ENCODE measurements around the gene SMYD3. TPM values are rescaled to one million over a fixed set of nuclear protein-coding genes. Genes with fewer than 3 reads are reported as not detected.

Gene SMYD3
- total and polyA plus RNA-seq, 2 donors (not counting 1 experiment from before 2014, with no cell fraction given) = 9.7 to 37.2 TPM

DNA sequence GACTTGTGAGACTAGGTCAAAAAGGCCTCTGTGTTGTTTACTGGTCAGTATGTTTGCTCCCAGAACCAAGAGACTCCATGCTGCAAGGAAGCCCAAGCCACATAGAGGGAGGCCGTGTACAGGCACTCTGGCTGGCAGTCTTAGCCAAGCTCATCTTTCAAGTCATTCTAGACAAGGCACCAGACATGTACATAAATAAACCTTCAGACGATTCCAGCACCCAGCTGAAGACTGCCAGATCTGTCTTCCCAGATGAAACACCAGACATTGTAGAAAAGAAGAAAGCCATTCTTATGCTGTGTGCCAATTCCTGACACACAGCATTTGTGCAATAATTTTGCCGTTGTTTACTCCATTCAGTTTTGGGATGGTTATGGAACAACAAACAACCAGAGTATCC lies 756.8 kb downstream of the SMYD3 start:
- H3K27ac Mint-ChIP-seq = no peak overlapping the region

DNA sequence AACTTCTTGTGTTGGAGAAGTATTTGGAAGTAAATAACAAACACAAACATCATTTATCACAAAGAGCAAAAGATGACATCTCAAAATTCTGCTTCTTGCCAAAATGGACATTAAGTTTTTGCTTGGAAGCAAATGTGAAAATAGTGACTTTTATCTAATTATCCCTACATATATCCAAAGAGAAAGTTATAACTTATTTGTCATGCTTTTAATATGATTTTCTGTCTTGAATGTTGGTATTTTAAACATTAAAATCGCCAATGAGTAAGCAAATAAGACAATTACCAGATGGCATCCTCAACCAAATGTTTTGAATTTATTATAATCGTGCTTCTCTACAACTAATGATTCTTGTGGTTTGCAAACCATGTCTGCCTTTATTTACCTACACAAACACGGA lies 758.0 kb downstream of the SMYD3 start:
- peaks cover 7% of the 10 kb centered on the region for H3K4me1 Mint-ChIP-seq
- ATAC-seq (ENCODE audit: low read depth) (no peak), DNase-seq (no peak)
- Histone ChIP-seq H4K20me1 (ENCODE audit: control insufficient read depth, insufficient read depth, low read length, poor library complexity, severe bottlenecking) (no peaks in the 10 kb centered on the region), H3K79me2 (ENCODE audit: control insufficient read depth, insufficient read depth, low read length) (no peaks in the 10 kb centered on the region), H3K4me1 (ENCODE audit: control insufficient read depth in 2 of 2, insufficient read depth in 2 of 2, low read length in 2 of 2) (no peaks in the 10 kb centered on the region), H3K9me3 (ENCODE audit: control extremely low read depth in 1 of 3, control insufficient read depth in 2 of 3, insufficient read depth in 1 of 3, low read length in 2 of 3) (peaks cover 0 to 4% (median 0%) of the 10 kb centered on the region in 3 donors), H3K27me3 (replicated peaks in 1 of 4; ENCODE audit: control extremely low read depth in 1 of 4, control insufficient read depth in 3 of 4, insufficient read depth in 4 of 4, low read length in 3 of 4) (no peaks in the 10 kb centered on the region), H3K4me3 (ENCODE audit: control extremely low read depth in 1 of 5, extremely low read depth in 1 of 5, insufficient read depth in 1 of 5, low read depth in 2 of 5, low read length in 4 of 5) (no peak overlapping the region), H2AFZ (ENCODE audit: insufficient read depth, low read depth, low read length, poor library complexity, severe bottlenecking) (no peak overlapping the region), H3K36me3 (replicated peaks in 1 of 2; ENCODE audit: control extremely low read depth in 1 of 2, control insufficient read depth in 1 of 2, extremely low read depth in 1 of 2, insufficient read depth in 2 of 2, low read length in 1 of 2) (no peaks in the 10 kb centered on the region), H3K4me2 (replicated peaks; ENCODE audit: low read depth, low read length, poor library complexity, severe bottlenecking) (no peak overlapping the region), H3K9ac (ENCODE audit: low read length) (no peak overlapping the region), H3K27ac (ENCODE audit: low read length in 2 of 2) (no peak overlapping the region)
- H3K9me3 Mint-ChIP-seq (ENCODE audit: insufficient read depth) = peaks cover 2% of the 10 kb centered on the region
- H3K27ac Mint-ChIP-seq = no peak overlapping the region
- H3K4me3 Mint-ChIP-seq = no peak overlapping the region
- H3K27me3 Mint-ChIP-seq = no peaks in the 10 kb centered on the region
- CTCF ChIA-PET = no interaction called here
- intact Hi-C loops (cut with micrococcal nuclease) = no loop called here
- POLR2A ChIA-PET = no interaction called here
- WGBS (ENCODE audit: insufficient coverage) = 100% methylated on average over 1 of the region's 3 CpGs
- no peak for TF ChIP-seq EZH2 (IDR thresholded peaks at IDR 0.05; ENCODE audit: borderline replicate concordance, insufficient read depth, low read depth, low read length, poor library complexity, severe bottlenecking)
- no peak for TF ChIP-seq CTCF (IDR thresholded peaks at IDR 0.05)

More for the DNA sequence above, 756.8 kb downstream of the SMYD3 start:
- Mint-ChIP-seq H3K27me3 (no peaks in the 10 kb centered on the region), H3K4me1 (peaks cover 15% of the 10 kb centered on the region), H3K9me3 (ENCODE audit: insufficient read depth) (peaks cover 2% of the 10 kb centered on the region), H3K4me3 (no peak overlapping the region)
- no peak for TF ChIP-seq EZH2 (IDR thresholded peaks at IDR 0.05; ENCODE audit: borderline replicate concordance, insufficient read depth, low read depth, low read length, poor library complexity, severe bottlenecking)
- TF ChIP-seq CTCF (IDR thresholded peaks at IDR 0.05) = no peak
- Histone ChIP-seq H3K27me3 (replicated peaks in 1 of 4; ENCODE audit: control extremely low read depth in 1 of 4, control insufficient read depth in 3 of 4, insufficient read depth in 4 of 4, low read length in 3 of 4) (no peaks in the 10 kb centered on the region), H3K36me3 (replicated peaks in 1 of 2; ENCODE audit: control extremely low read depth in 1 of 2, control insufficient read depth in 1 of 2, extremely low read depth in 1 of 2, insufficient read depth in 2 of 2, low read length in 1 of 2) (no peaks in the 10 kb centered on the region), H3K4me2 (replicated peaks; ENCODE audit: low read depth, low read length, poor library complexity, severe bottlenecking) (no peak overlapping the region), H3K27ac (ENCODE audit: low read length in 2 of 2) (no peak overlapping the region), H3K4me3 (ENCODE audit: control extremely low read depth in 1 of 5, extremely low read depth in 1 of 5, insufficient read depth in 1 of 5, low read depth in 2 of 5, low read length in 4 of 5) (no peak overlapping the region), H3K4me1 (ENCODE audit: control insufficient read depth in 2 of 2, insufficient read depth in 2 of 2, low read length in 2 of 2) (peaks cover 0 to 6% of the 10 kb centered on the region in 2 donors), H4K20me1 (ENCODE audit: control insufficient read depth, insufficient read depth, low read length, poor library complexity, severe bottlenecking) (no peaks in the 10 kb centered on the region), H3K79me2 (ENCODE audit: control insufficient read depth, insufficient read depth, low read length) (no peaks in the 10 kb centered on the region), H3K9me3 (ENCODE audit: control extremely low read depth in 1 of 3, control insufficient read depth in 2 of 3, insufficient read depth in 1 of 3, low read length in 2 of 3) (peaks cover 0 to 4% (median 3%) of the 10 kb centered on the region in 3 donors), H3K9ac (ENCODE audit: low read length) (no peak overlapping the region), H2AFZ (ENCODE audit: insufficient read depth, low read depth, low read length, poor library complexity, severe bottlenecking) (no peak overlapping the region)
- DNase-seq = no peak
- no peak for ATAC-seq (ENCODE audit: low read depth)
- ChIA-PET POLR2A (no interaction called here), CTCF (no interaction called here)
- 94% methylated on average over 2 of the region's 3 CpGs for WGBS (ENCODE audit: insufficient coverage)
- intact Hi-C loops (cut with micrococcal nuclease) = no loop called here
